H9 (cell line): ENCODE data around the gene TBCK. TPM values are rescaled to one million over a fixed set of nuclear protein-coding genes. Genes with fewer than 3 reads are reported as not detected.

Experiments
- DNase-seq: peaks from one replicate; pipeline ENCODE4 v3.0.0-alpha.2; 2017
- H2AFZ ChIP-seq: one replicate; pipeline ENCODE4 v1.6.1; 2013; ENCODE audit warnings: mild to moderate bottlenecking, low read length, control low read depth, moderate library complexity
- H2AK5ac ChIP-seq: 2 replicates; pipeline ENCODE4 v1.6.1; 2013; ENCODE audit warnings: low read length, control low read depth, mixed read lengths; ENCODE audit not compliant: insufficient read length
- H2BK120ac ChIP-seq: one replicate; pipeline ENCODE4 v1.6.1; 2013; ENCODE audit warnings: low read depth, mild to moderate bottlenecking, low read length, control low read depth, inconsistent platforms; ENCODE audit not compliant: poor library complexity, severe bottlenecking
- H2BK12ac ChIP-seq: 2 replicates; pipeline ENCODE4 v1.6.1; 2013; ENCODE audit warnings: low read length, control low read depth, mixed read lengths, low read depth; ENCODE audit not compliant: insufficient read length
- H2BK15ac ChIP-seq: 2 replicates; pipeline ENCODE4 v1.6.1; 2013; ENCODE audit warnings: low read depth, low read length, control low read depth
- H2BK20ac ChIP-seq: one replicate; pipeline ENCODE4 v1.6.1; 2013; ENCODE audit warnings: low read depth, mild to moderate bottlenecking, low read length, control low read depth, inconsistent platforms; ENCODE audit not compliant: poor library complexity, severe bottlenecking
- H2BK5ac ChIP-seq: 2 replicates; pipeline ENCODE4 v1.6.1; 2013; ENCODE audit warnings: low read length, control low read depth, mixed read lengths; ENCODE audit not compliant: insufficient read length
- H3K14ac ChIP-seq: 2 replicates; pipeline ENCODE4 v1.6.1; 2013; ENCODE audit warnings: low read length, control low read depth; ENCODE audit not compliant: insufficient read depth
- H3K18ac ChIP-seq: 2 replicates; pipeline ENCODE4 v1.6.1; 2013; ENCODE audit warnings: low read depth, mild to moderate bottlenecking, mixed read lengths, low read length, control low read depth; ENCODE audit not compliant: insufficient read length
- H3K23ac ChIP-seq: 2 replicates; pipeline ENCODE4 v1.6.1; 2013; ENCODE audit warnings: low read length, control low read depth, mixed read lengths, low read depth; ENCODE audit not compliant: insufficient read length
- H3K23me2 ChIP-seq: 2 replicates; pipeline ENCODE4 v1.6.1; 2013; ENCODE audit warnings: low read depth, mild to moderate bottlenecking, mixed read lengths, low read length, control low read depth; ENCODE audit not compliant: insufficient read length, poor library complexity, severe bottlenecking
- H3K27ac ChIP-seq: 2 replicates; pipeline ENCODE4 v1.5.1; 2013; ENCODE audit warnings: low read length, control low read depth, mixed read lengths, low read depth; ENCODE audit not compliant: insufficient read length
- H3K27me3 ChIP-seq: 2 replicates; pipeline ENCODE4 v1.6.1; 2013; ENCODE audit warnings: low read length, control low read depth, inconsistent platforms; ENCODE audit not compliant: insufficient read depth
- H3K4ac ChIP-seq: 2 replicates; pipeline ENCODE4 v1.6.1; 2013; ENCODE audit warnings: low read depth, mild to moderate bottlenecking, control low read depth, inconsistent platforms, low read length, moderate library complexity
- H3K4me1 ChIP-seq: 2 replicates; pipeline ENCODE4 v1.6.1; 2013; ENCODE audit warnings: low read length, control low read depth, inconsistent platforms; ENCODE audit not compliant: insufficient read depth
- H3K4me2 ChIP-seq: 2 replicates; pipeline ENCODE4 v1.6.1; 2013; ENCODE audit warnings: low read length, control low read depth, mixed read lengths; ENCODE audit not compliant: insufficient read length, insufficient read depth
- H3K56ac ChIP-seq: 2 replicates; pipeline ENCODE4 v1.6.1; 2013; ENCODE audit warnings: low read depth, mild to moderate bottlenecking, mixed read lengths, low read length, control low read depth; ENCODE audit not compliant: insufficient read length
- H3K79me1 ChIP-seq: 2 replicates; pipeline ENCODE4 v1.6.1; 2013; ENCODE audit warnings: low read depth, mild to moderate bottlenecking, moderate library complexity, low read length, control low read depth, inconsistent platforms; ENCODE audit not compliant: insufficient read depth, poor library complexity, severe bottlenecking
- H3K79me2 ChIP-seq: 2 replicates; pipeline ENCODE4 v1.6.1; 2013; ENCODE audit warnings: low read length, control low read depth, inconsistent platforms; ENCODE audit not compliant: insufficient read depth
- H3K9ac ChIP-seq: 2 replicates; pipeline ENCODE4 v1.6.1; 2013; ENCODE audit warnings: low read length, control low read depth, mixed read lengths; ENCODE audit not compliant: insufficient read length; ENCODE audit errors: extremely low read depth
- H3K9me3 ChIP-seq: one replicate; pipeline ENCODE4 v1.6.1; 2013; ENCODE audit warnings: low read depth, low read length, inconsistent platforms; ENCODE audit not compliant: control insufficient read depth
- H3T11ph ChIP-seq: one replicate; pipeline ENCODE4 v1.6.1; 2013; ENCODE audit warnings: mild to moderate bottlenecking, low read length, control low read depth, inconsistent platforms
- H4K20me1 ChIP-seq: one replicate; pipeline ENCODE4 v1.6.1; 2013; ENCODE audit not compliant: control insufficient read depth, insufficient read length, insufficient read depth
- H4K5ac ChIP-seq: 2 replicates; pipeline ENCODE4 v1.6.1; 2013; ENCODE audit warnings: low read depth, mild to moderate bottlenecking, mixed read lengths, low read length, control low read depth; ENCODE audit not compliant: insufficient read length
- H4K8ac ChIP-seq: replicated peaks from 2 replicates; pipeline ENCODE4 v1.6.1; 2013; ENCODE audit warnings: low read length, control low read depth, mixed read lengths, low read depth; ENCODE audit not compliant: insufficient read length
- H4K91ac ChIP-seq: 2 replicates; pipeline ENCODE4 v1.6.1; 2013; ENCODE audit warnings: low read depth, mild to moderate bottlenecking, moderate library complexity, mixed read lengths, low read length, control low read depth; ENCODE audit not compliant: insufficient read length
- H3K27ac Mint-ChIP-seq, 3 experiments: 2 replicates in 2 of 3; 3 replicates in 1 of 3; pipeline ENCODE4 v1.8.0; 2020 to 2021; ENCODE audit warnings: mixed read lengths in 3 of 3, mild to moderate bottlenecking in 1 of 3, moderate library complexity in 1 of 3
- H3K27me3 Mint-ChIP-seq: 2 replicates; pipeline ENCODE4 v1.8.0; 2021; ENCODE audit warnings: low read depth, mild to moderate bottlenecking, moderate library complexity, mixed read lengths
- H3K36me3 Mint-ChIP-seq, 3 experiments: 2 replicates in 2 of 3; 3 replicates in 1 of 3; pipeline ENCODE4 v1.8.0; 2020 to 2021; ENCODE audit warnings: low read depth in 3 of 3, mixed read lengths in 3 of 3; ENCODE audit not compliant: insufficient read depth in 1 of 3
- H3K4me1 Mint-ChIP-seq, 2 experiments: 2 replicates each; pipeline ENCODE4 v1.8.0; 2020; ENCODE audit warnings: mixed read lengths in 2 of 2
- H3K4me3 Mint-ChIP-seq, 2 experiments: 2 replicates in 1 of 2; 3 replicates in 1 of 2; pipeline ENCODE4 v1.8.0; 2020 to 2021; ENCODE audit warnings: mild to moderate bottlenecking in 2 of 2, mixed read lengths in 2 of 2, moderate library complexity in 1 of 2
- H3K9me3 Mint-ChIP-seq, 2 experiments: 2 replicates in 1 of 2; 3 replicates in 1 of 2; pipeline ENCODE4 v1.8.0; 2020; ENCODE audit warnings: mild to moderate bottlenecking in 2 of 2, mixed read lengths in 2 of 2, moderate library complexity in 1 of 2
- CTCF ChIP-seq: fragments of 200-600 bp; sonication (generic); conservative IDR thresholded peaks from 3 replicates; pipeline ENCODE4 v1.8.0; 2021; ENCODE audit warnings: antibody characterized with exemption, mild to moderate bottlenecking
- WGBS: extraction: QIAGEN DNeasy Blood & Tissue Kit; methylation state at CpG from one replicate; pipeline ENCODE4 v1.1.7; 2013; ENCODE audit warnings: missing lambda C conversion rate, low lambda C conversion rate, mixed read lengths; ENCODE audit not compliant: insufficient read length; ENCODE audit errors: extremely low coverage; 5-methylcytosine and 5-hydroxymethylcytosine counted together
- total RNA-seq: library from RNA; stranded (reverse); gene quantifications from 2 replicates; pipeline ENCODE4 v1.2.1, GENCODE V29; 2021

Gene TBCK
- total RNA-seq, 1 experiment from 2014 or later: 22.1 TPM

GRCh38 chr4:106010761-106011160 lies 305.2 kb downstream of the TBCK start:
- Histone ChIP-seq H4K8ac (no peak overlapping the region), H3T11ph (no peak overlapping the region), H4K20me1 (no peaks in the 10 kb centered on the region), H3K4me1 (no peaks in the 10 kb centered on the region), H3K9me3 (no peaks in the 10 kb centered on the region), H3K4ac (no peak overlapping the region), H3K9ac (no peak overlapping the region), H3K27ac (no peak overlapping the region), H3K27me3 (no peaks in the 10 kb centered on the region), H2BK120ac (no peak overlapping the region), H2BK5ac (no peak overlapping the region), H3K56ac (no peak overlapping the region), H3K23ac (no peak overlapping the region), H3K4me2 (no peak overlapping the region), H4K5ac (no peak overlapping the region), H3K79me2 (no peaks in the 10 kb centered on the region), H3K23me2 (no peaks in the 10 kb centered on the region), H3K14ac (no peak overlapping the region), H2AK5ac (no peak overlapping the region), H2BK20ac (no peak overlapping the region), H2BK15ac (no peak overlapping the region), H2AFZ (no peak overlapping the region), H2BK12ac (no peak overlapping the region), H3K18ac (no peak overlapping the region), H3K79me1 (no peaks in the 10 kb centered on the region), H4K91ac (no peak overlapping the region)
- Mint-ChIP-seq H3K27ac (no peak overlapping the region), H3K36me3 (peaks cover 3 to 14% (median 5%) of the 10 kb centered on the region in 3 experiments; a peak in 4 of 7 replicates), H3K27me3 (no peaks in the 10 kb centered on the region), H3K4me1 (no peaks in the 10 kb centered on the region), H3K9me3 (peaks cover 11 to 13% of the 10 kb centered on the region in 2 experiments; a peak in 4 of 5 replicates), H3K4me3 (no peak overlapping the region)
- TF ChIP-seq CTCF: no peak
- no CpG with 5 or more reads among the region's 2 CpGs for whole genome bisulfite sequencing
- no peak for DNase-seq
